GM06990 (cell line): ENCODE results near the gene SNAPC2.

Experiments used
- DNase-seq: peaks from one replicate; pipeline ENCODE4 v3.0.0-alpha.2; 2011; ENCODE audit not compliant: insufficient read length; ENCODE audit errors: extremely low read depth
- H3K27me3 ChIP-seq: replicated peaks from 2 replicates; pipeline ENCODE4 v1.6.0; 2011; ENCODE audit warnings: low read length; ENCODE audit not compliant: control insufficient read depth, insufficient read depth
- H3K36me3 ChIP-seq: 2 replicates; pipeline ENCODE4 v1.5.1; 2011; ENCODE audit warnings: low read length; ENCODE audit not compliant: control insufficient read depth, insufficient read depth
- H3K4me3 ChIP-seq: replicated peaks from 2 replicates; pipeline ENCODE4 v1.5.1; 2011; ENCODE audit warnings: low read depth, mild to moderate bottlenecking, control low read depth, low read length
- CTCF ChIP-seq: IDR thresholded peaks from 2 replicates; pipeline ENCODE4 v1.5.1; 2011; ENCODE audit warnings: low read length, control low read depth, mild to moderate bottlenecking, inconsistent platforms; ENCODE audit not compliant: insufficient read depth, poor library complexity, severe bottlenecking

SNAPC2 gene

GRCh38 chr19:7873304-7874075 lies 46.6 kb upstream of the SNAPC2 start:
- no peak for DNase-seq
- no peak for TF ChIP-seq CTCF

GRCh38 chr19:7874076-7874896 lies 45.9 kb upstream of the SNAPC2 start, which contains the start of gene PRR36:
TSS of gene PRR36 (minus strand) at chr19:7874390. CDS start at chr19:7873689, 701 bp downstream.
- peak within 1 kb of the TSS; percentile 18; the same call in 1 of the 2 replicates for H3K4me3 ChIP-seq
- no peaks in the 10 kb centered on the region for H3K36me3 ChIP-seq
- TF ChIP-seq CTCF = no peak
- DNase-seq = no peak
- no peaks in the 10 kb centered on the region; the same call in 1 of the 2 replicates for H3K27me3 ChIP-seq

More at GRCh38 chr19:7873304-7874075, 46.6 kb upstream of the SNAPC2 start:
- no peaks in the 10 kb centered on the region for H3K36me3 ChIP-seq
- H3K27me3 ChIP-seq = no peaks in the 10 kb centered on the region; the same call in 1 of the 2 replicates
- H3K4me3 ChIP-seq = no peak overlapping the region

GRCh38 chr19:7874897-7875273 lies 45.3 kb upstream of the SNAPC2 start:
- no peak for TF ChIP-seq CTCF
- Histone ChIP-seq H3K4me3 (no peak overlapping the region), H3K36me3 (no peaks in the 10 kb centered on the region), H3K27me3 (no peaks in the 10 kb centered on the region; the same call in 1 of the 2 replicates)
- DNase-seq = no peak

- Histone ChIP-seq H3K36me3 (no peaks in the 10 kb centered on the region), H3K27me3 (no peaks in the 10 kb centered on the region), H3K4me3 (no peak overlapping the region)
- no peak for DNase-seq
- no peak for TF ChIP-seq CTCF
These were observed 42.8 kb upstream of the SNAPC2 start for GRCh38 chr19:7877249-7877836.

GRCh38 chr19:7879111-7879807 lies 40.9 kb upstream of the SNAPC2 start:
- no peak for TF ChIP-seq CTCF
- no peak for DNase-seq
- no peak overlapping the region for H3K4me3 ChIP-seq
- no peaks in the 10 kb centered on the region for H3K36me3 ChIP-seq
- H3K27me3 ChIP-seq = no peaks in the 10 kb centered on the region
